ENCODE results near the gene ZNF268. TPM values are rescaled to one million over a fixed set of nuclear protein-coding genes. Genes with fewer than 3 reads are reported as not detected.

The ZNF268 gene
- total RNA-seq, 1 donor from 2014 or later: 35.8 TPM

- DNase-seq (ENCODE audit: low spot score): no peak
Measured at GRCh38 chr12:133222211-133222610, 40.9 kb downstream of the ZNF268 start.

GRCh38 chr12:133225527-133225926 lies 44.2 kb downstream of the ZNF268 start:
- no peak for TF ChIP-seq CTCF (IDR thresholded peaks at IDR 0.05; ENCODE audit: unreplicated experiment)
- Mint-ChIP-seq H3K27me3 (ENCODE audit: unreplicated experiment) (peaks cover 23% of the 10 kb centered on the region), H3K4me1 (ENCODE audit: unreplicated experiment) (no peaks in the 10 kb centered on the region), H3K36me3 (ENCODE audit: low read depth, unreplicated experiment) (peaks cover 25% of the 10 kb centered on the region), H3K9me3 (ENCODE audit: unreplicated experiment) (peaks cover 50% of the 10 kb centered on the region), H3K4me3 (ENCODE audit: unreplicated experiment) (no peak overlapping the region), H3K27ac (ENCODE audit: unreplicated experiment) (no peak overlapping the region)
- no peak for DNase-seq (ENCODE audit: low spot score)

More at GRCh38 chr12:133222211-133222610, 40.9 kb downstream of the ZNF268 start:
- no peak for TF ChIP-seq CTCF (IDR thresholded peaks at IDR 0.05; ENCODE audit: unreplicated experiment)
- Mint-ChIP-seq H3K9me3 (ENCODE audit: unreplicated experiment) (peaks cover 55% of the 10 kb centered on the region), H3K36me3 (ENCODE audit: low read depth, unreplicated experiment) (peaks cover 21% of the 10 kb centered on the region), H3K27ac (ENCODE audit: unreplicated experiment) (no peak overlapping the region), H3K4me1 (ENCODE audit: unreplicated experiment) (no peaks in the 10 kb centered on the region), H3K27me3 (ENCODE audit: unreplicated experiment) (peaks cover 25% of the 10 kb centered on the region), H3K4me3 (ENCODE audit: unreplicated experiment) (peak overlapping the region; percentile 23)

- Mint-ChIP-seq H3K27me3 (ENCODE audit: unreplicated experiment) (peaks cover 22% of the 10 kb centered on the region), H3K36me3 (ENCODE audit: low read depth, unreplicated experiment) (peaks cover 28% of the 10 kb centered on the region), H3K9me3 (ENCODE audit: unreplicated experiment) (peaks cover 59% of the 10 kb centered on the region), H3K4me3 (ENCODE audit: unreplicated experiment) (peak overlapping the region; percentile 62), H3K27ac (ENCODE audit: unreplicated experiment) (no peak overlapping the region), H3K4me1 (ENCODE audit: unreplicated experiment) (no peaks in the 10 kb centered on the region)
- no peak for DNase-seq (ENCODE audit: low spot score)
- no peak for TF ChIP-seq CTCF (IDR thresholded peaks at IDR 0.05; ENCODE audit: unreplicated experiment)
Measured at GRCh38 chr12:133226690-133227089, 45.4 kb downstream of the ZNF268 start.

GRCh38 chr12:133227281-133227852 lies 46.1 kb downstream of the ZNF268 start:
- no peak overlapping the region for H3K4me3 Mint-ChIP-seq (ENCODE audit: unreplicated experiment)
- H3K27ac Mint-ChIP-seq (ENCODE audit: unreplicated experiment): no peak overlapping the region
- peaks cover 60% of the 10 kb centered on the region for H3K9me3 Mint-ChIP-seq (ENCODE audit: unreplicated experiment)
- no peak for DNase-seq (ENCODE audit: low spot score)
- H3K4me1 Mint-ChIP-seq (ENCODE audit: unreplicated experiment): no peaks in the 10 kb centered on the region
- peaks cover 28% of the 10 kb centered on the region for H3K36me3 Mint-ChIP-seq (ENCODE audit: low read depth, unreplicated experiment)
- H3K27me3 Mint-ChIP-seq (ENCODE audit: unreplicated experiment): peaks cover 20% of the 10 kb centered on the region
- no peak for TF ChIP-seq CTCF (IDR thresholded peaks at IDR 0.05; ENCODE audit: unreplicated experiment)

- TF ChIP-seq CTCF (IDR thresholded peaks at IDR 0.05; ENCODE audit: unreplicated experiment): no peak
- no peak for DNase-seq (ENCODE audit: low spot score)
- peaks cover 31% of the 10 kb centered on the region for H3K27me3 Mint-ChIP-seq (ENCODE audit: unreplicated experiment)
- H3K9me3 Mint-ChIP-seq (ENCODE audit: unreplicated experiment): peaks cover 67% of the 10 kb centered on the region
- no peak overlapping the region for H3K27ac Mint-ChIP-seq (ENCODE audit: unreplicated experiment)
- H3K4me3 Mint-ChIP-seq (ENCODE audit: unreplicated experiment): peak overlapping the region; percentile 56
- H3K4me1 Mint-ChIP-seq (ENCODE audit: unreplicated experiment): no peaks in the 10 kb centered on the region
- peaks cover 42% of the 10 kb centered on the region for H3K36me3 Mint-ChIP-seq (ENCODE audit: low read depth, unreplicated experiment)
Measured at GRCh38 chr12:133231001-133231400, 49.7 kb downstream of the ZNF268 start.
